Cardiac septum (tissue), 1 donor: Measurements from ENCODE around the gene PRR20D. TPM values are rescaled to one million over a fixed set of nuclear protein-coding genes. Genes with fewer than 3 reads are reported as not detected.
A peak's percentile ranks its signal among the peaks of the same experiment; 100 is the strongest.
"Not testable (repeated sequence)": the region's sequence is repeated elsewhere in the genome, so short reads cannot be mapped to it uniquely, and the experiment has no call there.

Source experiments
- DNase-seq: peaks from one replicate; pipeline ENCODE4 v3.0.0-alpha.2; 2020; ENCODE audit warnings: low spot score
- intact Hi-C: fragments of 100-400 bp; cut with DNase I; formaldehyde crosslinking; loops from one replicate; pipeline ENCODE4 v1.14.0; 2022
- long read RNA-seq: library from polyadenylated mRNA; unstranded; transcript quantifications from one replicate; pipeline ENCODE4 v2.0.0, GENCODE V29; 2021
- total RNA-seq: library from RNA; stranded (reverse); fragmentation: NEBNext Ultra II Directional; extraction: Animal tissue kit (Norgen Biotek cat#: 25700); gene quantifications from one replicate; pipeline ENCODE4 v1.2.1, GENCODE V29; 2021
- donor health status: DM: no; HTN: no; CAD: no.

PRR20D gene
- total RNA-seq, result not detected
- long read RNA-seq, result 0 reads

GRCh38 chr13:57160332-57160731 is at the start of gene PRR20D:
PRR20D (plus strand) TSS chr13:57160632; CDS start chr13:57161019, 387 bp downstream.
- intact Hi-C loops, DNase-seq: not testable (repeated sequence)

GRCh38 chr13:57114945-57115344 is 45.5 kb upstream of the PRR20D start:
- DNase-seq, result no peak
- intact Hi-C loops, result no loop called here

- intact Hi-C loops, result no loop called here
Observed at GRCh38 chr13:57123681-57124080, 36.8 kb upstream of the PRR20D start.

GRCh38 chr13:57128909-57129308 is 31.5 kb upstream of the PRR20D start:
- no peak for DNase-seq
- intact Hi-C loops, result no loop called here

More at GRCh38 chr13:57123681-57124080, 36.8 kb upstream of the PRR20D start:
- DNase-seq, result peak; percentile 75

- intact Hi-C loops, result no loop called here
- DNase-seq, result no peak
Observed at GRCh38 chr13:57136093-57136492, 24.3 kb upstream of the PRR20D start.

GRCh38 chr13:57137585-57137984 is 22.8 kb upstream of the PRR20D start:
- intact Hi-C loops, result no loop called here
- no peak for DNase-seq

DNA sequence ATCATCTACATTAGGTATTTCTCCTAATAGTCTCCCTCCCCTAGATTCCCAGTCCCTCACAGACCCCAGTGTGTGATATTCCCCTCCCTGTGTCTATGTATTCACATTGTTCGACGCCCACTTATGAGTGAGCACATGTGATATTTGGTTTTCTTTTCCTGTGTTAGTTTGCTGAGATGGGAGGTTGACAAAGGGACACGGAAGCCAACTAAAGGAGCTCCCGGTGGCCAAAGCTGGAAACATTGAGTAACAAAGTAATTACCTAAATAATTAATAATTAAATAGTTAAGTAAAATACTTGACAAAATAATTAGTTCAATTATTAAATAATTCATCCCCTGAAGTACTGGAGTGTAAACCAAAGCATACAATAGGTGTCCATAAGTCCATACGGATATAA is 21.4 kb upstream of the PRR20D start:
- intact Hi-C loops, result no loop called here
- no peak for DNase-seq

- DNase-seq, intact Hi-C loops: not testable (repeated sequence)
Observed at GRCh38 chr13:57139781-57140180, 20.7 kb upstream of the PRR20D start.

GRCh38 chr13:57140235-57140968 is 20.0 kb upstream of the PRR20D start, which contains the start of gene PRR20A:
PRR20A (plus strand) TSS chr13:57140918; CDS start chr13:57141305, 387 bp downstream.
- DNase-seq, intact Hi-C loops: not testable (repeated sequence)

GRCh38 chr13:57147188-57147587 is 13.2 kb upstream of the PRR20D start, which contains the start of gene PRR20B:
PRR20B (plus strand) TSS chr13:57147488; CDS start chr13:57147875, 387 bp downstream.
- intact Hi-C loops, DNase-seq: not testable (repeated sequence)

DNA sequence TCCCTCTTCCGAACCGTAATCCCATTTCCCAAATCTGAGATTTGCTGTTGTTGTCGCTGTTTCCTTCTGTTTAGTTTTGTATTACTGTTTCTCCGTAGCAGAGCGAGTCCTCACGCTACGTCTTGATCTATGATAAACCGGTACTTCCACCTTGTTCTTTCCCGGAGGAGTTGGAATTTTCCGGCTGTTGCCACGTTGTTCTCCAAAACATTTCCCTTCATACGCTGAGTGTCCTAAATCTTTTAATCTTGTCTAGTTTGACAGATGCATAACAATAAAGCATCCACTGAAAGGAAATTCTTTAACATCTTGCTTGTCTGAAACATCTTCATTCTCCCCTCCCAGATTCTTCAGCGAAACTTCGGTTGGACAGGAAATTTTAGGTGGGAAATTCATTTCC is 12.3 kb upstream of the PRR20D start:
- DNase-seq, intact Hi-C loops: not testable (repeated sequence)

DNA sequence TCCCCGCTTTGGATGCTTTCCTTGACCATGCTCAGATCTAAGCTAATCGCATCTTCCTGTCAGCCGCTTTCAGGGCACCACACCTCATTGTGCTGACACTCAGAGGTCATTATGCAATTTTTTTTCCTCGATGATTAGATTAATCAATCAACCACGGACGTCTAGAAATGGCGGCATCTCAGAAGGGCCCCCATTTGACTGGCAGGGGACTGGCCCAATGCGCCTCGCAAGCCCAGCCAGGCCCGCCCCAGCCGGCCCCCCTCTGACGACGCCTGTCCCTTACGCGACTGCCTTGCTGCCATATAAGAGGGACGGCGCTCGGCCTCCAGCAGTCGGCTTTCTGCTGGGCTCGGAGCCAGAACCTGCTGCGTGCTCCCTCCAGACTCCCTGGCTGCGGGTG is 6.7 kb upstream of the PRR20D start, which contains the start of gene PRR20C:
Gene PRR20C (plus strand): TSS at position 301 of the 400 bp plus-strand sequence. CDS start 387 bp downstream, outside the sequence.
- DNase-seq, intact Hi-C loops: not testable (repeated sequence)

DNA sequence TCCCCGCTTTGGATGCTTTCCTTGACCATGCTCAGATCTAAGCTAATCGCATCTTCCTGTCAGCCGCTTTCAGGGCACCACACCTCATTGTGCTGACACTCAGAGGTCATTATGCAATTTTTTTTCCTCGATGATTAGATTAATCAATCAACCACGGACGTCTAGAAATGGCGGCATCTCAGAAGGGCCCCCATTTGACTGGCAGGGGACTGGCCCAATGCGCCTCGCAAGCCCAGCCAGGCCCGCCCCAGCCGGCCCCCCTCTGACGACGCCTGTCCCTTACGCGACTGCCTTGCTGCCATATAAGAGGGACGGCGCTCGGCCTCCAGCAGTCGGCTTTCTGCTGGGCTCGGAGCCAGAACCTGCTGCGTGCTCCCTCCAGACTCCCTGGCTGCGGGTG is 6.5 kb downstream of the PRR20D start, which contains the start of gene PRR20E:
Gene PRR20E (plus strand): TSS at position 301 of the 400 bp plus-strand sequence. CDS start 387 bp downstream, outside the sequence.
- intact Hi-C loops, DNase-seq: not testable (repeated sequence)

DNA sequence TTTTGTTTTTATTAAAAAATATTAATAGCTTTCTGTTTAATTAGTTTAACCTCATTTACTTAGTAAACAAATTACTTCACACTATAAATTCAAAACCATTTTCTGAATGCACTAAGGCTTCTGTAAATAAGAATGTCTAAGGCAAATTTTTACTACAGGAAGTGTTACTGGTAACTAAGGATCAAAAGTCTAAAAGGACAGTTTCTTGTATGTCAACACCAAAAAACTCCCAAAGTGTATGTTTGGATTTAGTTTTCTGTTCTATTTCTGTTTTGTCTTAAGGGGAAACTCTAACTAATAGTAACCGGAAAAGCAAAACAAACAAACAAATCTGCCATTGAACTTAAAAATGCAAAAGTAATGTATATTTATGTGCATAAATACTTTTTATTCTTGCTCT is 31.2 kb downstream of the PRR20D start:
- intact Hi-C loops, result no loop called here
- DNase-seq, result no peak

DNA sequence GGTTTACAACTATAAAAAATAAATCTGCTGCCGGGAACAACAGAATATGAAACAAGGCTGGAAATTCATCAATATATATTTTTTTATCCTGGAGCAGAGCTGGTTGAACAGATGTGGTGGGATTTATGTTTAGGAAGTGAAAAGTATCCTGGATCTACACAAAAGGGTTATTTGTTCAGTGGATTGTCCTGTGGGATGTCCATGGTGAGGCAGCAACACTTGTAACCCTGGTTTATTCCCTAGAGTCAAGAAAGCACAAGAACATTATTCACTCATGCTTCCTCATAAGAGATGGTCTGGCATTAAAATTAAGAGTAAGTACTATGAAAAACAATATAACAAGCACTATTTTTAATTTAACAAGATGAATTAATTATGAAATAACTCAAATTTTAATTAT is 52.6 kb downstream of the PRR20D start:
- no peak for DNase-seq

More for the DNA sequence above, 52.6 kb downstream of the PRR20D start:
- intact Hi-C loops, result no loop called here

Other genes starting within 250 kb of the PRR20D start
- gene PRR20A, start 19.7 kb upstream of the PRR20D start, total RNA-seq, result not detected
- gene PRR20B, start 13.1 kb upstream of the PRR20D start, total RNA-seq, result not detected
- not detected for gene PRR20C, start 6.6 kb upstream of the PRR20D start, total RNA-seq
- gene PRR20E, start 6.6 kb downstream of the PRR20D start, total RNA-seq, result not detected